Gastroesophageal sphincter (tissue), 3 donors: ENCODE results near the gene PRKG1.

Source experiments
- CTCF ChIP-seq, 4 experiments: fragments of 200-600 bp in 2 of 4; fragments of 450-650 bp in 2 of 4; sonication (generic) in 1 of 4; IDR thresholded peaks; one replicate each; pipeline ENCODE4 v1.5.1; 2017 to 2019; ENCODE audit warnings: antibody characterized with exemption in 4 of 4, mild to moderate bottlenecking in 2 of 4, moderate library complexity in 2 of 4
- POLR2A ChIP-seq, 2 donors: fragments of 450-650 bp; IDR thresholded peaks; one replicate each; pipeline ENCODE4 v1.6.1; 2017; ENCODE audit warnings: antibody characterized with exemption in 2 of 2, mild to moderate bottlenecking in 2 of 2, moderate library complexity in 1 of 2

- TF ChIP-seq CTCF (IDR thresholded peaks at IDR 0.05) (no peak), POLR2A (IDR thresholded peaks at IDR 0.05) (no peak)
Measured at GRCh38 chr10:51574248-51575048, 500.2 kb downstream of the PRKG1 start.
